H1 (cell line): ENCODE data around the gene TSPAN9.

Experiments used
- EGR1 ChIP-seq: IDR thresholded peaks from 2 replicates; pipeline ENCODE4 v1.6.1; 2011; ENCODE audit warnings: low read depth, low read length, borderline replicate concordance
- FOSL1 ChIP-seq: IDR thresholded peaks from 2 replicates; pipeline ENCODE4 v1.6.1; 2011; ENCODE audit warnings: mild to moderate bottlenecking, low read depth, low read length, moderate library complexity; ENCODE audit not compliant: insufficient read depth
- POLR2A ChIP-seq, 2 experiments: IDR thresholded peaks; 1 replicate in 1 of 2; 2 replicates in 1 of 2; pipeline ENCODE4 v1.6.1; 2011; ENCODE audit warnings: low read depth in 2 of 2, low read length in 2 of 2, mild to moderate bottlenecking in 2 of 2; ENCODE audit errors: control extremely low read depth in 1 of 2
- TCF12 ChIP-seq: IDR thresholded peaks from 2 replicates; pipeline ENCODE4 v1.6.1; 2011; ENCODE audit warnings: low read depth, mild to moderate bottlenecking, low read length
- YY1 ChIP-seq: IDR thresholded peaks from 2 replicates; pipeline ENCODE4 v1.6.1; 2011; ENCODE audit warnings: low read depth, mild to moderate bottlenecking, low read length
- ZNF274 ChIP-seq: IDR thresholded peaks from 2 replicates; pipeline ENCODE4 v1.7.0; 2012; ENCODE audit warnings: low read length, borderline replicate concordance; ENCODE audit errors: extremely low read depth
- TF ChIP-seq, protein P1 (sequence below), 3 experiments: IDR thresholded peaks; 1 replicate in 2 of 3; 2 replicates in 1 of 3; pipeline versions ENCODE4 v1.5.1 to v1.6.1; 2011; ENCODE audit warnings: low read length in 3 of 3, mild to moderate bottlenecking in 3 of 3, inconsistent platforms in 2 of 3, low read depth in 1 of 3, moderate library complexity in 1 of 3; ENCODE audit not compliant: insufficient read depth in 1 of 3; ENCODE audit errors: control extremely low read depth in 1 of 3

DNA sequence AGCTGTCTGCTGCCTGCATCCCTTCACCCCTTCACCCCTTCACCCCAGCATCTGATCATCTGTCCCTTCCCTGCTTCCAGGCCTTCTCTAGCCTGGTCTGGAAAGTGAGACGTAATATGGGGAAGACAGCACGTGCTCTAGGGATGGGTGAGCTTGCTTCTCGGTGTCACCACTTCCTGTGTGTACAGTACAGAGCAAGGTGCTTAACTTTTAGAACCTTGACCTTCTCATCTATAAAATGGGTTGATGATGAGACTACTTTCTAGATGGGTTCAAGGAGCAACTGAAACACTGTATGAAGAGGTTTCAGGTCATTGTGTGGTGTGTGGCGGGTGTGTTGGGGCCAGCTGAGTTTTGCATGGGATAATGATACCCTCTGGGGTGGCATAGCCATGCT lies 140.5 kb downstream of the TSPAN9 start:
- TF ChIP-seq, protein P1, sequence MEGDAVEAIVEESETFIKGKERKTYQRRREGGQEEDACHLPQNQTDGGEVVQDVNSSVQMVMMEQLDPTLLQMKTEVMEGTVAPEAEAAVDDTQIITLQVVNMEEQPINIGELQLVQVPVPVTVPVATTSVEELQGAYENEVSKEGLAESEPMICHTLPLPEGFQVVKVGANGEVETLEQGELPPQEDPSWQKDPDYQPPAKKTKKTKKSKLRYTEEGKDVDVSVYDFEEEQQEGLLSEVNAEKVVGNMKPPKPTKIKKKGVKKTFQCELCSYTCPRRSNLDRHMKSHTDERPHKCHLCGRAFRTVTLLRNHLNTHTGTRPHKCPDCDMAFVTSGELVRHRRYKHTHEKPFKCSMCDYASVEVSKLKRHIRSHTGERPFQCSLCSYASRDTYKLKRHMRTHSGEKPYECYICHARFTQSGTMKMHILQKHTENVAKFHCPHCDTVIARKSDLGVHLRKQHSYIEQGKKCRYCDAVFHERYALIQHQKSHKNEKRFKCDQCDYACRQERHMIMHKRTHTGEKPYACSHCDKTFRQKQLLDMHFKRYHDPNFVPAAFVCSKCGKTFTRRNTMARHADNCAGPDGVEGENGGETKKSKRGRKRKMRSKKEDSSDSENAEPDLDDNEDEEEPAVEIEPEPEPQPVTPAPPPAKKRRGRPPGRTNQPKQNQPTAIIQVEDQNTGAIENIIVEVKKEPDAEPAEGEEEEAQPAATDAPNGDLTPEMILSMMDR (IDR thresholded peaks at IDR 0.05; ENCODE audit: control extremely low read depth in 1 of 3, insufficient read depth in 1 of 3, low read depth in 1 of 3, low read length in 3 of 3): no peak
- TF ChIP-seq ZNF274: no peak
- no peak for TF ChIP-seq FOSL1
- TF ChIP-seq TCF12: no peak
- TF ChIP-seq POLR2A (IDR thresholded peaks at IDR 0.05; ENCODE audit: control extremely low read depth in 1 of 2, low read depth in 2 of 2, low read length in 2 of 2): no peak
- TF ChIP-seq EGR1: no peak
- no peak for TF ChIP-seq YY1
